Small intestine (tissue), 16 donors: ENCODE results near the gene IFT88. TPM values are rescaled to one million over a fixed set of nuclear protein-coding genes. Genes with fewer than 3 reads are reported as not detected.

Experiments
- DNase-seq, 2 donors: peaks; one replicate each; pipeline versions ENCODE4 v3.0.0 to v3.0.0-alpha.2; 2013
- FAIRE-seq: peaks from 2 replicates; lab custom pipeline; 2012; peaks lifted over from hg19 to GRCh38; lab: Jason Lieb, UNC
- H3K27ac ChIP-seq, 3 donors: one replicate each; pipeline ENCODE4 v1.5.1; 2013; ENCODE audit warnings: low read length in 2 of 3, mild to moderate bottlenecking in 2 of 3, control low read depth in 1 of 3, inconsistent platforms in 1 of 3, low read depth in 1 of 3, moderate library complexity in 1 of 3
- H3K27me3 ChIP-seq, 3 donors: one replicate each; pipeline ENCODE4 v1.6.1; 2013; ENCODE audit warnings: low read length in 3 of 3, inconsistent platforms in 1 of 3; ENCODE audit not compliant: control insufficient read depth in 3 of 3, insufficient read depth in 3 of 3
- H3K36me3 ChIP-seq, 3 donors: one replicate each; pipeline ENCODE4 v1.6.1; 2013; ENCODE audit warnings: low read length in 3 of 3, inconsistent platforms in 1 of 3, low read depth in 1 of 3, mild to moderate bottlenecking in 1 of 3, moderate library complexity in 1 of 3; ENCODE audit not compliant: control insufficient read depth in 3 of 3, insufficient read depth in 2 of 3
- H3K4me1 ChIP-seq, 3 donors: one replicate each; pipeline ENCODE4 v1.6.1; 2013; ENCODE audit warnings: low read length in 2 of 3, inconsistent platforms in 1 of 3, low read depth in 1 of 3, mild to moderate bottlenecking in 1 of 3, moderate library complexity in 1 of 3; ENCODE audit not compliant: control insufficient read depth in 3 of 3, insufficient read depth in 2 of 3
- H3K4me3 ChIP-seq, 3 donors: one replicate each; pipeline ENCODE4 v1.5.1; 2013; ENCODE audit warnings: low read length in 3 of 3, control low read depth in 1 of 3, inconsistent platforms in 1 of 3, low read depth in 1 of 3, mild to moderate bottlenecking in 1 of 3, moderate library complexity in 1 of 3
- H3K9me3 ChIP-seq, 2 donors: one replicate each; pipeline ENCODE4 v1.6.1; 2013; ENCODE audit warnings: low read depth in 1 of 2, low read length in 1 of 2; ENCODE audit not compliant: control insufficient read depth in 2 of 2, insufficient read depth in 1 of 2
- WGBS, 3 donors: extraction: QIAGEN DNeasy Blood & Tissue Kit; methylation state at CpG; one replicate each; pipeline ENCODE4 v1.1.7; 2013; 5-methylcytosine and 5-hydroxymethylcytosine counted together
- long read RNA-seq, 10 donors: transcript quantifications; one replicate each; lab custom pipeline, GENCODE V29; 2026
- polyA plus RNA-seq, 4 donors: library from polyadenylated mRNA; stranded (reverse) in 3 of 4; unstranded in 1 of 4; fragments of 200-250 nt in 3 of 4; fragments of 120-200 nt in 1 of 4; gene quantifications; one replicate each; pipeline versions ENCODE4 v1.2.1 to v1.2.3, GENCODE V29; 2013
- donor health status: healthy with polysubstance abuse.
- donor health status: control.
- donor health status: control.
- donor health status: Bipolar disorder and iron deficiency.
- donor health status: healthy.

Gene IFT88
- 10 to 100 TPM; 11.0 to 21.4 (median 13.5) TPM for polyA plus RNA-seq
- long read RNA-seq, donor 1, result 0 reads
- long read RNA-seq, donor 2, result 0 reads
- long read RNA-seq, donor 3, partial matches to known transcripts, result 0 of 1 reads
- long read RNA-seq, donor 3, other reads (novel, unspliced or antisense), result 0 of 1 reads
- long read RNA-seq, donor 4, result 0 reads
- long read RNA-seq, donor 5, result 0 reads
- long read RNA-seq, donor 6, result 0 reads
- long read RNA-seq, donor 7, result 0 reads
- long read RNA-seq, donor 8, result 0 reads
- long read RNA-seq, donor 9, result 0 reads
- long read RNA-seq, donor 10, partial matches to known transcripts, result 0 of 2 reads
- long read RNA-seq, donor 10, other reads (novel, unspliced or antisense), result 0 of 2 reads

GRCh38 chr13:20566898-20567874 lies at the start of gene IFT88:
Gene IFT88 (plus strand): TSS chr13:20567157. CDS start chr13:20574386, 7,229 bp downstream.
- 1 to 2% (median 1%) methylated on average over 54 to 74 of the region's 74 CpGs for WGBS, 3 donors

GRCh38 chr13:20518660-20519100 lies 48.3 kb upstream of the IFT88 start:
- H3K4me1 ChIP-seq, result peaks cover 0 to 26% (median 4%) of the 10 kb centered on the region in 3 donors
- no peak for FAIRE-seq

More at GRCh38 chr13:20566898-20567874, at the start of gene IFT88:
- DNase-seq, result peak; percentile 90 to 96
- H3K27ac ChIP-seq, result peak within 1 kb of the TSS; percentile 84 to 96 (median 92)
- peak within 1 kb of the TSS; percentile 55 to 69 (median 58) for H3K4me3 ChIP-seq
- no peaks in the 10 kb centered on the region for H3K27me3 ChIP-seq
- FAIRE-seq, result no peak
- H3K36me3 ChIP-seq, result no peaks in the 10 kb centered on the region
- peaks cover 0 to 6% (median 0%) of the 10 kb centered on the region in 3 donors for H3K4me1 ChIP-seq
- peaks cover 0 to 21% of the 10 kb centered on the region in 2 donors for H3K9me3 ChIP-seq

GRCh38 chr13:20519875-20520274 lies 47.1 kb upstream of the IFT88 start:
- peak overlapping the region; percentile 60 to 95 (median 86) for H3K27ac ChIP-seq
- H3K4me3 ChIP-seq, result no peak overlapping the region
- 26 to 67% (median 35%) methylated on average over 1 of the region's 1 CpG for WGBS, 3 donors
- peaks cover 0 to 9% (median 0%) of the 10 kb centered on the region in 3 donors for H3K36me3 ChIP-seq
- DNase-seq (peak; percentile 84 to 86), FAIRE-seq (peak; percentile 41)
- peaks cover 0 to 30% (median 4%) of the 10 kb centered on the region in 3 donors for H3K4me1 ChIP-seq
- H3K27me3 ChIP-seq, result no peaks in the 10 kb centered on the region
- H3K9me3 ChIP-seq, result no peaks in the 10 kb centered on the region

More at GRCh38 chr13:20518660-20519100, 48.3 kb upstream of the IFT88 start:
- Histone ChIP-seq H3K27ac (peak overlapping the region; percentile 36 to 72 (median 57)), H3K36me3 (peaks cover 0 to 6% (median 0%) of the 10 kb centered on the region in 3 donors), H3K9me3 (no peaks in the 10 kb centered on the region), H3K4me3 (no peak overlapping the region), H3K27me3 (no peaks in the 10 kb centered on the region)
- WGBS, 3 donors, result 67 to 94% (median 89%) methylated on average over 7 of the region's 7 CpGs
- DNase-seq, result no peak

GRCh38 chr13:20521364-20522115 lies 45.4 kb upstream of the IFT88 start:
- DNase-seq (peak in 1 of 2 donors; percentile 46), FAIRE-seq (no peak)
- Histone ChIP-seq H3K4me1 (peaks cover 0 to 30% (median 4%) of the 10 kb centered on the region in 3 donors), H3K27me3 (no peaks in the 10 kb centered on the region), H3K36me3 (peaks cover 0 to 9% (median 0%) of the 10 kb centered on the region in 3 donors), H3K9me3 (no peaks in the 10 kb centered on the region), H3K27ac (peak overlapping the region; percentile 44 to 95 (median 50)), H3K4me3 (no peak overlapping the region)
- WGBS, 3 donors, result 85 to 86% (median 86%) methylated on average over 5 of the region's 5 CpGs

DNA sequence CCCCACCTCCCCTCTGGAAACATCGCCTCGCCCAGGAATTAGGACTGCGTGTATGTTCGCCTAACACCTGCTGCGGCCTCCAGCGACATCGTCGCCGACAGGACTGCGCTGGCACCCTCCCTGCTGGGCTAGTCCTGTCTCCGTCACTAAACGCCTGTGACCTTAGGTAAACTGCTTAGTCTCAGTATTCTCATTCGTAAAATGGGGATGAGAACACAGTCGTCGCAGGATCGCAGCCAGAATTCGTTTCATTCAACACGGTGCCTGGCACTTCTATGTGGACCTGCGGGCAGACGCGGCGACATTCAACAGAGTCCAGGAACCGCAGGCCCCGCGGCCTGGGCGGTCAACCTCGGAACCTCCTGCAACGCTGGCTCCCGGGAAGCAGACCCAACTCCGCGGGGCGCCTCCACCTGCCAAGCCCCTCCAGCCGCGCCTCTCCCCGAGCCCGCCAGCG lies 41.8 kb upstream of the IFT88 start:
- Histone ChIP-seq H3K4me3 (peak overlapping the region; percentile 53 to 96 (median 84)), H3K27me3 (no peaks in the 10 kb centered on the region), H3K9me3 (no peaks in the 10 kb centered on the region), H3K27ac (peak overlapping the region; percentile 95 to 98 (median 97)), H3K4me1 (peaks cover 0 to 31% (median 3%) of the 10 kb centered on the region in 3 donors), H3K36me3 (peaks cover 0 to 4% (median 0%) of the 10 kb centered on the region in 3 donors)
- WGBS, 3 donors, result 1 to 4% (median 1%) methylated on average over 34 to 37 of the region's 37 CpGs
- FAIRE-seq (no peak), DNase-seq (peak; percentile 67 to 77)

DNA sequence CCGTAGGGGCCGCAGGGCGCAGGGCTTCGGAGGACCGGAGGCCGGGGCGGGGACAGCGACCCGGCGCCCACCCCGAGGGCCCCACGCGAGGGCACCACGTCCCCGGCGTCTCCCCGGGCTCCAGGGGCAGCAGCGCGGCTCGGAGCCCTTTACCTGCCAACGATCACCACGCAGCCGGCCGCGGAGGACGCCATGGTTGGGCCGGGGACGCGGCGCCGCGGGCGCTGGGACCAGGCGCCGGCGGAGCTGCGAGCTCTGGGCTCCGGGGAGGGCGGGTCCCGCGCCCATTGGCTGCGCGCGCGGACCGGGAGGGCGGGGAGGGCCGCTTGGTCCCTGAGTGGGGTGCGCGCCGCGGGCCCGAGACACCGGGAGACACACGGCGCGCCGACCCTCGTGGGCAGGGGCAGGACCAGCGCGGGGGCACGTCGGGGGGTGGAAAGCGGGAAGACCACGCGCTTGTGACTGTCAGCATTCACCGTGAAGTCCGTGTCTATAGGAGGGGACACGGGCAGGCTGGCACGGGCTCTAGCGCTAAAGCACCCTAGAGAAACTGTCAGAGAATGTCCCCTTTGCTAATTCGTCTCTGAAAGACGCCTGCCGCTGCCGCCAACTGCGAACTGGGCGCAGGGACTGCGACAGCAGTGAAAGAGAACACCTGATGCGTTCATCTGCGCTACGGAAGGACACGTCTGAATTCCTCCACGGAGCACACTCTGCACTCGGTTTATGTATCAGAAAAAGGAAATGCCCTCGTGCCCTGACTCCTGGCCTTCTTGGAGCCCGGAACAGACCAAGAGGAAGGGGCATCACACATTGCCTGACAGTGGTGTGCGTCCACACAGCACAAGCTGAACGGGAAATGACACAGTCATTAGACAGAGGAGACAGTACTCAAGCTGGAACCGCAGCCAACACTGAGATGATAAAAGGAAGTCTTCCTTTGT lies 41.1 kb upstream of the IFT88 start, which contains the start of gene CRYL1:
Gene CRYL1 (minus strand): TSS at position 257 of the 944 bp plus-strand sequence. CDS start 63 bp downstream, at position 194.
- Histone ChIP-seq H3K36me3 (peaks cover 0 to 2% (median 0%) of the 10 kb centered on the region in 3 donors), H3K4me1 (peaks cover 0 to 24% (median 3%) of the 10 kb centered on the region in 3 donors), H3K27ac (peak within 1 kb of the TSS; percentile 95 to 98 (median 97)), H3K4me3 (peak within 1 kb of the TSS; percentile 53 to 96 (median 84)), H3K27me3 (no peaks in the 10 kb centered on the region), H3K9me3 (peaks cover 0 to 1% of the 10 kb centered on the region in 2 donors)
- 0 to 1% (median 1%) methylated on average over 51 to 89 of the region's 89 CpGs for WGBS, 3 donors
- DNase-seq (peak; percentile 82 to 94), FAIRE-seq (no peak)
